ENCODE data around the gene DPEP2NB.
"Not testable (repeated sequence)": the region's sequence is repeated elsewhere in the genome, so short reads cannot be mapped to it uniquely, and the experiment has no call there.

The DPEP2NB gene

DNA sequence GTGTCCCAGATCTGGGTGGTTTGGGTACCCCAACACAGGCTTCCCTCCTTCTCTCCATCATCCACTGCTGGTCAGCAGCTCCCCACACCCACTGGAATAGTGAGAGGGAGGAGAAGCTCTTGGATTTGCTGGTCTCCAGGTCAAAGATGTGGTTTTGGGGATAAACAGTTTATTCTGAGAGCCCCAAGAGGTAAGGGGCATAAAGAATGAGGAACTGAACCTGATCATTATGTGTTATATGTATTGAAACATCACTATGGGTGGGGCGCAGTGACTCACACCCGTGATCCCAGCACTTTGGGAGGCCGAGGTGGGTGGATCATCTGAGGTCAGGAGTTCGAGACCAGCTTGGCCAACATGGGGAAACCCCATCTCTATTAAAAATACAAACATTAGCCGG is 20.3 kb downstream of the DPEP2NB start:
- peak; percentile 17 for DNase-seq (ENCODE audit: low read depth)
- H3K4me3 ChIP-seq (ENCODE audit: control insufficient read depth, low read depth, low read length) = no peak overlapping the region
- TF ChIP-seq, protein P1, sequence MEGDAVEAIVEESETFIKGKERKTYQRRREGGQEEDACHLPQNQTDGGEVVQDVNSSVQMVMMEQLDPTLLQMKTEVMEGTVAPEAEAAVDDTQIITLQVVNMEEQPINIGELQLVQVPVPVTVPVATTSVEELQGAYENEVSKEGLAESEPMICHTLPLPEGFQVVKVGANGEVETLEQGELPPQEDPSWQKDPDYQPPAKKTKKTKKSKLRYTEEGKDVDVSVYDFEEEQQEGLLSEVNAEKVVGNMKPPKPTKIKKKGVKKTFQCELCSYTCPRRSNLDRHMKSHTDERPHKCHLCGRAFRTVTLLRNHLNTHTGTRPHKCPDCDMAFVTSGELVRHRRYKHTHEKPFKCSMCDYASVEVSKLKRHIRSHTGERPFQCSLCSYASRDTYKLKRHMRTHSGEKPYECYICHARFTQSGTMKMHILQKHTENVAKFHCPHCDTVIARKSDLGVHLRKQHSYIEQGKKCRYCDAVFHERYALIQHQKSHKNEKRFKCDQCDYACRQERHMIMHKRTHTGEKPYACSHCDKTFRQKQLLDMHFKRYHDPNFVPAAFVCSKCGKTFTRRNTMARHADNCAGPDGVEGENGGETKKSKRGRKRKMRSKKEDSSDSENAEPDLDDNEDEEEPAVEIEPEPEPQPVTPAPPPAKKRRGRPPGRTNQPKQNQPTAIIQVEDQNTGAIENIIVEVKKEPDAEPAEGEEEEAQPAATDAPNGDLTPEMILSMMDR (conservative IDR thresholded peaks at IDR 0.05; ENCODE audit: control insufficient read depth, insufficient read depth, low read depth, low read length) = no peak

DNA sequence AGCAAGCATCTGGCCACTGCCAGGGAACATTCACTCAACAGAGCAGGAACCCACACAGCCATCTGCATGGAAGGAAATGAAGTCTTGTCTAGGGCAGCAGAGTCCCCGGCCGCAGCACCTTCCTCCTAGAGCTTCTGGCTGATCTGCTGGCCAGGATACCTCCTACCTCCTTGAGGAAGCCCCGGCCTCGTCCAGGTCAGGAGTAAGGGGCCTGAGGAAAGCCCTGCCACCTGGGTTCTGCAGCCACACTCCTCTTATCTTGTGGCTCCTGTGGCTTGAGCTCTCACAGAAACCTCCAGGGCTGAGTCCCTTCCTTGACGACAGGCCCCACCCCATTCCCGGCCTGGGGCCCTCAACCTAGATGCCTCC is 21.7 kb downstream of the DPEP2NB start:
- not testable (repeated sequence) for DNase-seq (ENCODE audit: low read depth); H3K4me3 ChIP-seq (ENCODE audit: control insufficient read depth, low read depth, low read length)

- TF ChIP-seq, protein P1 (conservative IDR thresholded peaks at IDR 0.05; ENCODE audit: control insufficient read depth, insufficient read depth, low read depth, low read length) = peak; percentile 64
- DNase-seq (ENCODE audit: low read depth) = peak; percentile 62
- H3K4me3 ChIP-seq (ENCODE audit: control insufficient read depth, low read depth, low read length) = peak overlapping the region; percentile 12
Measured at GRCh38 chr16:67993207-67994039, 22.3 kb downstream of the DPEP2NB start.

- H3K4me3 ChIP-seq (ENCODE audit: control insufficient read depth, low read depth, low read length) = no peak overlapping the region
- no peak for DNase-seq (ENCODE audit: low read depth)
- TF ChIP-seq, protein P1 (conservative IDR thresholded peaks at IDR 0.05; ENCODE audit: control insufficient read depth, insufficient read depth, low read depth, low read length) = no peak
Measured at GRCh38 chr16:67992661-67993206, 23.0 kb downstream of the DPEP2NB start.

GRCh38 chr16:67990018-67990386 is 25.7 kb downstream of the DPEP2NB start:
- no peak for DNase-seq (ENCODE audit: low read depth)
- H3K4me3 ChIP-seq (ENCODE audit: control insufficient read depth, low read depth, low read length) = no peak overlapping the region
- TF ChIP-seq, protein P1 (conservative IDR thresholded peaks at IDR 0.05; ENCODE audit: control insufficient read depth, insufficient read depth, low read depth, low read length) = no peak

DNA sequence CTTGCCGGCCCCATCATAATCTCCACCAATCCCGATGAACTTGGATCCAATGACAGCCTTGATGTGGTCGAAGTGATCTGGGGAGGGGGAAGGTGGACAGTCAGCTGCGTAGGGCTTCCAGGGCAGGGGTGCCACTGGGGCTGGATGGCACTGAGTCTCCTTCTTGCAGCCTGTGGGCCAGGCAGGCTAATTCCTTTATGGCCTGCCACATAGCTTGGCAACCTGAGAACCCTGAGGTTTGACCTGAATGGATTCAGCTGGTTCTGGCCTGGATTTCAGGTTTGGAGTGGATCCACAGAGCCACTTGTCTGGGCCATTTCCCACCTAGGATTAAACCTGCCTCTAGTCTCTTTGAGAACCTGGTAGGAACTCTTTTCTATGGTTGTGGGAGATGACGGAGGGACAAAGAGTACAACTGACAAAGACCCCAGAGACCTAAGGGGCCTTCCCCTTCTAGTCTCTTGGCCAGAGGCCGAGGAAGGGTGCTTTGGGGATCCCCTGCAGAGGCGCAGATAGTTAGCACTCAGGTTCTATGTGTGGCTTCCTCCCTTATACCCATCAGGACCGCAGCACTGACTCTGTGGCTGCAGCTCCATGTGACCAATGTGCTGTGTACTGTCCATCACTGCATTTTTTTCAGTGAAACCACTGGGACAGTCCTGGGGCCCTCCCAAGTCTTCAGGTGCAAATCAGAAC is 26.2 kb downstream of the DPEP2NB start:
- TF ChIP-seq, protein P1 (conservative IDR thresholded peaks at IDR 0.05; ENCODE audit: control insufficient read depth, insufficient read depth, low read depth, low read length) = no peak
- H3K4me3 ChIP-seq (ENCODE audit: control insufficient read depth, low read depth, low read length) = no peak overlapping the region
- DNase-seq (ENCODE audit: low read depth) = no peak

GRCh38 chr16:67988675-67989074 is 27.0 kb downstream of the DPEP2NB start:
- no peak for DNase-seq (ENCODE audit: low read depth)
- TF ChIP-seq, protein P1 (conservative IDR thresholded peaks at IDR 0.05; ENCODE audit: control insufficient read depth, insufficient read depth, low read depth, low read length) = no peak
- H3K4me3 ChIP-seq (ENCODE audit: control insufficient read depth, low read depth, low read length) = no peak overlapping the region

Data from fibroblast of mammary gland (primary cell).